Upper lobe of left lung (tissue), 6 donors: ENCODE data around the gene PLCB1. TPM values are rescaled to one million over a fixed set of nuclear protein-coding genes. Genes with fewer than 3 reads are reported as not detected.

Experiments used
- ATAC-seq, 2 donors: fragments of 200-7000 bp; cut with Tn5 transposase; one replicate each; pipeline ENCODE4 v1.9.1; 2022; ENCODE audit warnings: mild to moderate bottlenecking in 2 of 2, moderate library complexity in 2 of 2; ENCODE audit not compliant: low FRiP score in 2 of 2
- DNase-seq, 2 donors: peaks; one replicate each; pipeline ENCODE4 v3.0.0-alpha.2; 2019 to 2020
- H3K27ac ChIP-seq, 4 donors: fragments of 200-600 bp; sonication (generic); one replicate each; pipeline ENCODE4 v1.5.1; 2016 to 2019
- H3K27me3 ChIP-seq, 4 donors: fragments of 200-600 bp; sonication (generic); one replicate each; pipeline ENCODE4 v1.5.1; 2017 to 2019
- H3K36me3 ChIP-seq, 4 donors: fragments of 200-600 bp; sonication (generic); one replicate each; pipeline ENCODE4 v1.5.1; 2016 to 2019
- H3K4me1 ChIP-seq, 4 donors: fragments of 200-600 bp; sonication (generic); one replicate each; pipeline ENCODE4 v1.5.1; 2018 to 2019
- H3K4me3 ChIP-seq, 4 donors: fragments of 200-600 bp; sonication (generic); one replicate each; pipeline ENCODE4 v1.5.1; 2017 to 2019; ENCODE audit warnings: mild to moderate bottlenecking in 2 of 4, moderate library complexity in 1 of 4
- H3K9me3 ChIP-seq, 4 donors: fragments of 200-600 bp; sonication (generic); one replicate each; pipeline ENCODE4 v1.5.1; 2018 to 2019
- CTCF ChIP-seq, 6 experiments: fragments of 450-650 bp in 4 of 6; fragments of 200-600 bp in 2 of 6; sonication (generic) in 2 of 6; IDR thresholded peaks; one replicate each; pipeline ENCODE4 v1.5.1; 2016 to 2019; ENCODE audit warnings: antibody characterized with exemption in 6 of 6
- EP300 ChIP-seq, 4 donors: sonication (generic); formaldehyde crosslinking; IDR thresholded peaks; one replicate each; pipeline ENCODE4 v1.5.1; 2017; ENCODE audit warnings: antibody characterized with exemption in 4 of 4, control low read depth in 2 of 4
- POLR2A ChIP-seq, 4 donors: fragments of 450-650 bp; IDR thresholded peaks; one replicate each; pipeline ENCODE4 v1.5.1; 2016 to 2017; ENCODE audit warnings: antibody characterized with exemption in 4 of 4, mild to moderate bottlenecking in 2 of 4
- POLR2AphosphoS5 ChIP-seq, 2 donors: sonication (generic); formaldehyde crosslinking; IDR thresholded peaks; one replicate each; pipeline ENCODE4 v1.5.1; 2017; ENCODE audit warnings: antibody characterized with exemption in 2 of 2
- WGBS, 2 donors: methylation state at CpG; one replicate each; pipeline ENCODE4 v1.1.5; 2017 to 2018; 5-methylcytosine and 5-hydroxymethylcytosine counted together
- total RNA-seq, 6 donors: library from RNA; depleted of rRNA in 4 of 6; stranded (reverse); fragments of >200 nt in 4 of 6; gene quantifications; one replicate each; pipeline versions ENCODE4 v1.1.0 to v1.2.1, GENCODE V29; 2016 to 2021
- donor health status: DM: no; HTN: no; CAD: no; lungs with moderate emphysema.
- donor health status: DM: no; HTN: yes; CAD: no; lungs with severe emphysema.

The PLCB1 gene
- total RNA-seq, 6 donors from 2014 or later: 4.8 to 26.2 (median 10.7) TPM

- 39 to 66% methylated on average over 1 of the region's 1 CpG for WGBS, 2 donors
- Histone ChIP-seq H3K9me3 (no peaks in the 10 kb centered on the region), H3K27ac (peak overlapping the region in 1 of 4 donors; percentile 37), H3K4me3 (no peak overlapping the region), H3K4me1 (peaks cover 7 to 26% (median 17%) of the 10 kb centered on the region in 4 donors), H3K36me3 (no peaks in the 10 kb centered on the region), H3K27me3 (no peaks in the 10 kb centered on the region)
- DNase-seq (no peak), ATAC-seq (peak in 1 of 2 donors; percentile 81)
- TF ChIP-seq EP300 (IDR thresholded peaks at IDR 0.05) (no peak), POLR2A (IDR thresholded peaks at IDR 0.05) (no peak), CTCF (IDR thresholded peaks at IDR 0.05) (no peak)
Measured at GRCh38 chr20:8150591-8150990, 18.5 kb downstream of the PLCB1 start.

GRCh38 chr20:8151372-8151771 is 19.3 kb downstream of the PLCB1 start:
- WGBS, 2 donors: 29 to 33% methylated on average over 5 of the region's 5 CpGs
- peak overlapping the region in 2 of 4 donors; percentile 37 to 54 for H3K27ac ChIP-seq
- no peaks in the 10 kb centered on the region for H3K9me3 ChIP-seq

GRCh38 chr20:8152183-8152582 is 20.1 kb downstream of the PLCB1 start:
- no peak for DNase-seq
- TF ChIP-seq POLR2AphosphoS5 (IDR thresholded peaks at IDR 0.05): no peak
- no peak for TF ChIP-seq EP300 (IDR thresholded peaks at IDR 0.05)
- no peak for TF ChIP-seq POLR2A (IDR thresholded peaks at IDR 0.05)
- no peak for TF ChIP-seq CTCF (IDR thresholded peaks at IDR 0.05)
- 15 to 20% methylated on average over 1 of the region's 1 CpG for WGBS, 2 donors
- peaks cover 12 to 31% (median 25%) of the 10 kb centered on the region in 4 donors for H3K4me1 ChIP-seq
- H3K9me3 ChIP-seq: no peaks in the 10 kb centered on the region
- H3K27me3 ChIP-seq: no peaks in the 10 kb centered on the region
- no peak overlapping the region for H3K27ac ChIP-seq
- H3K36me3 ChIP-seq: no peaks in the 10 kb centered on the region
- H3K4me3 ChIP-seq: no peak overlapping the region
- no peak for ATAC-seq

More at GRCh38 chr20:8151372-8151771, 19.3 kb downstream of the PLCB1 start:
- Histone ChIP-seq H3K36me3 (no peaks in the 10 kb centered on the region), H3K4me3 (no peak overlapping the region), H3K4me1 (peaks cover 7 to 26% (median 24%) of the 10 kb centered on the region in 4 donors), H3K27me3 (no peaks in the 10 kb centered on the region)
- ATAC-seq (no peak), DNase-seq (no peak)
- TF ChIP-seq POLR2A (IDR thresholded peaks at IDR 0.05) (no peak), EP300 (IDR thresholded peaks at IDR 0.05) (no peak), POLR2AphosphoS5 (IDR thresholded peaks at IDR 0.05) (no peak), CTCF (IDR thresholded peaks at IDR 0.05) (no peak)

- Histone ChIP-seq H3K36me3 (no peaks in the 10 kb centered on the region), H3K27ac (no peak overlapping the region), H3K27me3 (no peaks in the 10 kb centered on the region), H3K9me3 (no peaks in the 10 kb centered on the region), H3K4me1 (peaks cover 12 to 31% (median 25%) of the 10 kb centered on the region in 4 donors), H3K4me3 (no peak overlapping the region)
- no peak for TF ChIP-seq POLR2AphosphoS5 (IDR thresholded peaks at IDR 0.05)
- TF ChIP-seq POLR2A (IDR thresholded peaks at IDR 0.05): no peak
- TF ChIP-seq EP300 (IDR thresholded peaks at IDR 0.05): no peak
- TF ChIP-seq CTCF (IDR thresholded peaks at IDR 0.05): no peak
- 89 to 90% methylated on average over 2 of the region's 2 CpGs for WGBS, 2 donors
- ATAC-seq (no peak), DNase-seq (no peak)
Measured at GRCh38 chr20:8152847-8153246, 20.8 kb downstream of the PLCB1 start.

GRCh38 chr20:8153281-8153908 is 21.3 kb downstream of the PLCB1 start:
- no peaks in the 10 kb centered on the region for H3K27me3 ChIP-seq
- H3K9me3 ChIP-seq: no peaks in the 10 kb centered on the region
- TF ChIP-seq CTCF (IDR thresholded peaks at IDR 0.05): no peak
- ATAC-seq (no peak), DNase-seq (no peak)
- no peak overlapping the region for H3K4me3 ChIP-seq
- H3K27ac ChIP-seq: no peak overlapping the region
- no peaks in the 10 kb centered on the region for H3K36me3 ChIP-seq
- H3K4me1 ChIP-seq: peaks cover 12 to 31% (median 25%) of the 10 kb centered on the region in 4 donors
- 24 to 29% methylated on average over 3 of the region's 3 CpGs for WGBS, 2 donors
